SK-N-SH treated with all-trans-retinoic acid at 6 μM for 48 hours (cell line): ENCODE data around the gene ALAS1.
A peak's percentile ranks its signal among the peaks of the same experiment; 100 is the strongest.

Source experiments
- ATAC-seq: fragments of 200-7000 bp; cut with Tn5 transposase; 3 replicates; pipeline ENCODE4 v1.9.1; 2020; ENCODE audit warnings: mild to moderate bottlenecking, moderate library complexity
- ARNTL ChIP-seq: fragments of 450-650 bp; formaldehyde crosslinking; IDR thresholded peaks from 2 replicates; pipeline ENCODE4 v1.5.0; 2020; ENCODE audit warnings: low read depth, mild to moderate bottlenecking, moderate library complexity, borderline replicate concordance
- CREB5 ChIP-seq: fragments of 250-450 bp; sonication (Bioruptor Pico); IDR thresholded peaks from 2 replicates; pipeline ENCODE4 v1.5.1; 2020; ENCODE audit warnings: low read depth, mild to moderate bottlenecking, moderate library complexity
- CSDC2 ChIP-seq: fragments of 250-450 bp; sonication (Bioruptor Pico); IDR thresholded peaks from 2 replicates; pipeline ENCODE4 v1.5.0; 2020; ENCODE audit warnings: mild to moderate bottlenecking, moderate library complexity
- ESRRG ChIP-seq: fragments of 250-450 bp; sonication (Bioruptor Pico); IDR thresholded peaks from 2 replicates; pipeline ENCODE4 v1.6.1; 2021; ENCODE audit warnings: mild to moderate bottlenecking
- ISL1 ChIP-seq: fragments of 250-450 bp; sonication (Bioruptor Pico); IDR thresholded peaks from 2 replicates; pipeline ENCODE4 v2.1.2; 2022; ENCODE audit warnings: mild to moderate bottlenecking, moderate library complexity
- PATZ1 ChIP-seq: fragments of 250-450 bp; sonication (Bioruptor Pico); IDR thresholded peaks from 2 replicates; pipeline ENCODE4 v1.8.0; 2020; ENCODE audit warnings: mild to moderate bottlenecking, moderate library complexity, borderline replicate concordance
- POU6F1 ChIP-seq: fragments of 250-450 bp; sonication (Bioruptor Pico); IDR thresholded peaks from 2 replicates; pipeline ENCODE4 v1.8.0; 2021; ENCODE audit warnings: low read depth, mild to moderate bottlenecking, moderate library complexity, borderline replicate concordance
- PPARA ChIP-seq: fragments of 250-450 bp; sonication (Bioruptor Pico); IDR thresholded peaks from 2 replicates; pipeline ENCODE4 v1.5.0; 2020; ENCODE audit warnings: mild to moderate bottlenecking, borderline replicate concordance
- RARB ChIP-seq: fragments of 250-450 bp; sonication (Bioruptor Pico); IDR thresholded peaks from 2 replicates; pipeline ENCODE4 v1.8.0; 2021; ENCODE audit warnings: mild to moderate bottlenecking, moderate library complexity
- SNAI2 ChIP-seq: fragments of 250-450 bp; sonication (Bioruptor Pico); IDR thresholded peaks from 2 replicates; pipeline ENCODE4 v1.5.0; 2020; ENCODE audit warnings: mild to moderate bottlenecking, moderate library complexity
- TCF4 ChIP-seq: fragments of 250-450 bp; sonication (Bioruptor Pico); IDR thresholded peaks from 2 replicates; pipeline ENCODE4 v1.8.0; 2021; ENCODE audit warnings: mild to moderate bottlenecking, moderate library complexity, borderline replicate concordance
- TOX ChIP-seq: fragments of 250-450 bp; sonication (Bioruptor Pico); IDR thresholded peaks from 2 replicates; pipeline ENCODE4 v1.8.0; 2021; ENCODE audit warnings: mild to moderate bottlenecking, moderate library complexity, borderline replicate concordance
- TSHZ2 ChIP-seq: fragments of 250-450 bp; sonication (Bioruptor Pico); IDR thresholded peaks from 2 replicates; pipeline ENCODE4 v1.5.0; 2020; ENCODE audit warnings: mild to moderate bottlenecking, moderate library complexity
- ZC3H10 ChIP-seq: fragments of 250-450 bp; sonication (Bioruptor Pico); IDR thresholded peaks from 2 replicates; pipeline ENCODE4 v1.5.1; 2021; ENCODE audit warnings: mild to moderate bottlenecking, moderate library complexity
- ZFP3 ChIP-seq: fragments of 250-450 bp; sonication (Bioruptor Pico); IDR thresholded peaks from 2 replicates; pipeline ENCODE4 v1.5.0; 2020; ENCODE audit warnings: mild to moderate bottlenecking, moderate library complexity
- ZNF565 ChIP-seq: fragments of 450-650 bp; formaldehyde crosslinking; conservative IDR thresholded peaks from 2 replicates; pipeline ENCODE4 v1.5.0; 2020; ENCODE audit warnings: low read depth, mild to moderate bottlenecking, moderate library complexity
- ZNF70 ChIP-seq: fragments of 450-650 bp; formaldehyde crosslinking; IDR thresholded peaks from 2 replicates; pipeline ENCODE4 v1.5.0; 2020; ENCODE audit warnings: mild to moderate bottlenecking, moderate library complexity
- ZNF8 ChIP-seq: fragments of 450-650 bp; formaldehyde crosslinking; IDR thresholded peaks from 2 replicates; pipeline ENCODE4 v1.5.0; 2020; ENCODE audit warnings: mild to moderate bottlenecking, moderate library complexity

Gene ALAS1

GRCh38 chr3:52245322-52246263 lies 47.6 kb downstream of the ALAS1 start, which contains the start of gene PPM1M (continued):
- TF ChIP-seq CREB5 (no peak), POU6F1 (CRISPR knock-in tag) (no peak), ISL1 (CRISPR knock-in tag) (no peak), ESRRG (no peak), SNAI2 (CRISPR knock-in tag) (peak; percentile 73; the same call in 1 of the 2 replicates), CSDC2 (CRISPR knock-in tag) (peak; percentile 44; the same call in 1 of the 2 replicates)
- TF ChIP-seq, all 23 proteins: peak for 3

- no peak for TF ChIP-seq CSDC2 (CRISPR knock-in tag)
- no peak for TF ChIP-seq ZNF565
- no peak for TF ChIP-seq PATZ1 (CRISPR knock-in tag)
- no peak for TF ChIP-seq RARB (CRISPR knock-in tag)
- no peak for TF ChIP-seq POU6F1 (CRISPR knock-in tag)
- ATAC-seq: peak; percentile 30
These were observed 48.3 kb downstream of the ALAS1 start for GRCh38 chr3:52246264-52246620.

- ATAC-seq: peak; percentile 5; the same call in 2 of the 3 replicates
- TF ChIP-seq ZFP3 (CRISPR knock-in tag) (no peak), PPARA (CRISPR knock-in tag) (no peak), RARB (CRISPR knock-in tag) (no peak), ESRRG (no peak), TCF4 (CRISPR knock-in tag) (no peak), TSHZ2 (CRISPR knock-in tag) (no peak), ZNF70 (CRISPR knock-in tag) (no peak), POU6F1 (CRISPR knock-in tag) (no peak), TOX (CRISPR knock-in tag) (no peak), ZC3H10 (CRISPR knock-in tag) (no peak), ARNTL (CRISPR knock-in tag) (no peak), ZNF8 (CRISPR knock-in tag) (no peak), CSDC2 (CRISPR knock-in tag) (no peak)
These were observed 48.9 kb downstream of the ALAS1 start for GRCh38 chr3:52246728-52247408.
